Parathyroid adenoma (tissue), 2 donors: ENCODE results near the gene CALCOCO1.
"Not testable (repeated sequence)": the region's sequence is repeated elsewhere in the genome, so short reads cannot be mapped to it uniquely, and the experiment has no call there.

Source experiments
- H2AFZ ChIP-seq: fragments of 300-600 bp; sonication (generic); one replicate; pipeline ENCODE4 v1.7.0; 2017; ENCODE audit warnings: antibody characterized with exemption, mild to moderate bottlenecking
- H3K27ac ChIP-seq: fragments of 300-600 bp; sonication (generic); one replicate; pipeline ENCODE4 v1.7.0; 2017
- H3K27me3 ChIP-seq: fragments of 300-600 bp; sonication (generic); one replicate; pipeline ENCODE4 v1.7.0; 2017; ENCODE audit warnings: low read length; ENCODE audit not compliant: control insufficient read depth, insufficient read depth
- H3K36me3 ChIP-seq: fragments of 300-600 bp; sonication (generic); one replicate; pipeline ENCODE4 v1.7.0; 2017; ENCODE audit warnings: low read length; ENCODE audit not compliant: control insufficient read depth, insufficient read depth
- H3K4me1 ChIP-seq: fragments of 300-600 bp; sonication (generic); one replicate; pipeline ENCODE4 v1.7.0; 2017; ENCODE audit warnings: control low read depth
- H3K4me2 ChIP-seq: fragments of 300-600 bp; sonication (generic); one replicate; pipeline ENCODE4 v1.7.0; 2017; ENCODE audit warnings: low read length
- H3K4me3 ChIP-seq: fragments of 300-600 bp; sonication (generic); one replicate; pipeline ENCODE4 v1.7.0; 2017; ENCODE audit warnings: low read depth, low read length
- H3K79me2 ChIP-seq: fragments of 300-600 bp; sonication (generic); one replicate; pipeline ENCODE4 v1.7.0; 2017; ENCODE audit warnings: control low read depth
- H3K9ac ChIP-seq: fragments of 300-600 bp; sonication (generic); one replicate; pipeline ENCODE4 v1.7.0; 2017; ENCODE audit warnings: mild to moderate bottlenecking
- H3K9me3 ChIP-seq: fragments of 300-600 bp; sonication (generic); one replicate; pipeline ENCODE4 v1.7.0; 2017; ENCODE audit warnings: low read length; ENCODE audit not compliant: control insufficient read depth
- CTCF ChIP-seq: fragments of 300-600 bp; sonication (generic); IDR thresholded peaks from one replicate; pipeline ENCODE4 v1.7.0; 2017; ENCODE audit warnings: antibody characterized with exemption, mild to moderate bottlenecking
- donor health status: primary hyperparathyroidism.

CALCOCO1 gene

GRCh38 chr12:53722450-53723041, 4.7 kb downstream of the CALCOCO1 start:
- H2AFZ ChIP-seq = no peak overlapping the region
- no peak overlapping the region for H3K4me2 ChIP-seq
- H3K9ac ChIP-seq = no peak overlapping the region
- TF ChIP-seq CTCF = no peak
- H3K27ac ChIP-seq = no peak overlapping the region
- H3K36me3 ChIP-seq = no peaks in the 10 kb centered on the region
- H3K79me2 ChIP-seq = peaks cover 2% of the 10 kb centered on the region
- no peaks in the 10 kb centered on the region for H3K9me3 ChIP-seq
- no peaks in the 10 kb centered on the region for H3K4me1 ChIP-seq
- no peaks in the 10 kb centered on the region for H3K27me3 ChIP-seq
- H3K4me3 ChIP-seq = no peak overlapping the region

- no peaks in the 10 kb centered on the region for H3K9me3 ChIP-seq
- H3K4me1 ChIP-seq = no peaks in the 10 kb centered on the region
- no peak overlapping the region for H3K27ac ChIP-seq
- TF ChIP-seq CTCF = no peak
- H2AFZ ChIP-seq = no peak overlapping the region
- no peak overlapping the region for H3K4me2 ChIP-seq
- no peaks in the 10 kb centered on the region for H3K27me3 ChIP-seq
- no peaks in the 10 kb centered on the region for H3K36me3 ChIP-seq
- H3K4me3 ChIP-seq = no peak overlapping the region
- H3K9ac ChIP-seq = no peak overlapping the region
- no peaks in the 10 kb centered on the region for H3K79me2 ChIP-seq
These were observed 6.3 kb downstream of the CALCOCO1 start for GRCh38 chr12:53720946-53721345.

GRCh38 chr12:53719649-53720048, 7.6 kb downstream of the CALCOCO1 start:
- no peak overlapping the region for H3K4me3 ChIP-seq
- H3K27ac ChIP-seq = no peak overlapping the region
- TF ChIP-seq CTCF = no peak
- no peak overlapping the region for H3K9ac ChIP-seq
- H3K36me3 ChIP-seq = no peaks in the 10 kb centered on the region
- H3K9me3 ChIP-seq = no peaks in the 10 kb centered on the region
- no peaks in the 10 kb centered on the region for H3K4me1 ChIP-seq
- no peak overlapping the region for H2AFZ ChIP-seq
- H3K79me2 ChIP-seq = no peaks in the 10 kb centered on the region
- H3K27me3 ChIP-seq = no peaks in the 10 kb centered on the region
- H3K4me2 ChIP-seq = no peak overlapping the region

GRCh38 chr12:53718567-53718966, 8.7 kb downstream of the CALCOCO1 start:
- not testable (repeated sequence) for H3K4me2 ChIP-seq, H3K4me1 ChIP-seq, H3K79me2 ChIP-seq, H2AFZ ChIP-seq, H3K27ac ChIP-seq, H3K9ac ChIP-seq, H3K9me3 ChIP-seq, H3K36me3 ChIP-seq, H3K27me3 ChIP-seq, H3K4me3 ChIP-seq

- Histone ChIP-seq H3K36me3 (no peaks in the 10 kb centered on the region), H3K9ac (no peak overlapping the region), H3K27me3 (no peaks in the 10 kb centered on the region), H3K27ac (no peak overlapping the region), H3K79me2 (no peaks in the 10 kb centered on the region), H3K4me1 (no peaks in the 10 kb centered on the region), H3K9me3 (no peaks in the 10 kb centered on the region), H3K4me3 (no peak overlapping the region), H2AFZ (no peak overlapping the region), H3K4me2 (no peak overlapping the region)
- TF ChIP-seq CTCF = no peak
These were observed 9.9 kb downstream of the CALCOCO1 start for GRCh38 chr12:53717319-53717718.
